Stimulated activated CD8-positive, alpha-beta memory T cell treated with anti-CD3 and anti-CD28 coated beads, Interleukin-7, amount 100 ng/mL, for 1 hour (primary cell): ENCODE measurements around the gene PLAC9.

Experiments used
- DNase-seq, 2 donors: peaks; one replicate each; pipeline ENCODE4 v3.0.0-alpha.2; 2020; ENCODE audit warnings: low read depth in 2 of 2

The PLAC9 gene

DNA sequence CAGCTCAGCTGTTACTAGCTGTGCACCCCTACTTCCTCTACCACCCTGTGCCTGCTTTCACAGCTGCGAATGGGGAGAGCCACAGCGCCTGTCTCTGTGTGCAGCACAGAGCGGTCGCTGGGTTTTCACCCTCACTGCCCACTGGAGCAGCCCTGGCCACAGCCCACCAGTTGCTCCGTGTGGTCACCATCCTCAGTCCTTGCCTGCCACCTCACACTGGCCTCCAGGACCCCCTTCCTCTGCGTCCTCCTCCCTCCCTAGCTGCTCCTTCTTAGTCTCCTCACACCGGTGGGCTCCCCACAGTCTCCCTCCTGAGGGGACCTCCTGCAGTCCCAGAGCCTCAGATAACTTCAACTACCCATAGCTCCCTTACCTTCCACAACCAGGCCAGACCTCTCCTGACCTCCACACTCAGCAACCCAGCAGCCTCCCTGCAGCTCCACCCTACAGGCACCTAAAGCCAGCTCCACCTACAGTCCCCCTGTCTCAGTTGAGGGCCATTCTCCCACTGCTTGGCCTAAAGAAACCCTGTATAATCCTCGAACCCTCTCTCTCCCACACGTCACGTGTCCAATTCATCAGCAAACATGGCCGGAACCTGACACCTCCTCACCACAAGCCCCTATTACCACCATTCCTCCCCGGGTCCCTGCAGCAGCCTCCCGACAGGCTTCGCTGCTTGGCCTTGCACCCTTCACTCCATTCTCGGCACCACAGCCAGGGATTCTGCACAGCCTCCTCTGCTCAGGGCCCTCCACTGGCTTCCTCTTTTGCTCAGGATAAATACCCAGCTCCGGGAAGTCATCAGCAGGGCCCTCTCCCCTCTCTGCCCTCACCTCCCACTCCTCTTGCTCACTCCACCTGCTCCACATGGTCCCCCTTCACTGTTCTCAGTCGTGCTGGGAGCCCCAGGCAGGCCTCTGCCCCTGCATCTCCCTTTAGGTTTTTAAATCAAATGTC lies 28.1 kb downstream of the PLAC9 start:
- no peak for DNase-seq

DNA sequence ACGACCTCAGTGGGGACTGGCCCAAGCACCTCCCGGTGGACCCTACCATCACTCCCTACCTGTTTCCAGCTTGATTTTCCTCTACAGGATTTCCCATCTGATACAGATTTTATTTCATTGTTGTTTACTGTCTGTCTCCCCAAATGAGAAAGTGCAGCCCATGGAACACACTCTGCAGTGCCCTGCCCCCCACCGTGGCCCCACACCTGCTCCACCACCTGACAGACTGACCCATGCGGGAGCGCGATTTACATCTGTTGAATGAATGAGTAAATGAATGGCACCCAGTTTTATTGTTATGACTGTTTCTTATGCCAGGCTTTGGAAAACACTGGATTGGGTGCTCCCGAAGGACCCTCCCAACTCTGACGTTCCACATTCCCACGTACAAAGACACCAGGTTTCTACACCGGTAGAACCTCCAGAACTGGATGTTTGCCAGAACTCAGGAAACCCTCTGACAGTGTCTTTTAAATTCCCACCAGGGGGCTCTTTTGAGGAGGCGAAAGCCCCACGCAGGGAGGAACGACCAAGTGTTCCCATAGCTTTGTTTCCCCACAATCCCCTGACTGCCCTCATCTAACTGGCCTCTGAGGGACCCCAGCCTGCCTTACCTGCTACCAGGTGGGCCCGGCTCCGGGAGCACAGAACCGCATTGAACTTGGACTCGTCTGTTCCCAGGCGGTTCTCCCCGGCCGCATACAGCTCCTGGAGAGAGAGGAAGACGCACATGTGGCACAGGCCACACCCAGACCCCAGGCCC lies 29.0 kb downstream of the PLAC9 start:
- DNase-seq, result no peak

DNA sequence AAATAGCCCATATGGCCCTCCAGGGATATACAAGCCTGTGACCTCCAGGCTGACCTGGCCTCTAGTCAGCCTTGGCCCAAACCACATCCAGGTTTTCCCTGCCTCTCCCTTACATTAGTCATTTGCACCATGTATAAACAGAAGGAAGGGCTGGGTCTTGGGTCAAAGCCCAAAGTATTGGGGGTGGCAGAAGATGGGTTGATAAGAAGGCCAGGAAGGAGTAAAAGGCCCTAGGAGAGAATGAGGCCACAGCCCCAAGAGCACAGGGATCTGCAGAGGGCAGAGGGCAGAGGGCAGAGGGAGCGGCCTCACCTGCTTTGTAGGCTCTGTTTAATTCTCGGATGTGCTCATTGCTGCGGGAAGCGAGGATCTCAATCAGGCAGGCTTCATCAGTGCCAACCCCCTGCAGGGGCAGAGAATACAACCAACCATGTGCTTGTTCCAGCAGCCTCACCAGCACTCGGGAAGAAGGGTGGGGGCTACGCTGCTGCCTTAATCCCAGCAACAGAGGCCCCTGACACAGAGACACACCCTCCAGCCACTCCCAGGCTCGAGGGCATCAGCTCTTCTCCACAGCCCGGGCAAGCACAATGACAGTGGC lies 31.3 kb downstream of the PLAC9 start:
- DNase-seq, result no peak

DNA sequence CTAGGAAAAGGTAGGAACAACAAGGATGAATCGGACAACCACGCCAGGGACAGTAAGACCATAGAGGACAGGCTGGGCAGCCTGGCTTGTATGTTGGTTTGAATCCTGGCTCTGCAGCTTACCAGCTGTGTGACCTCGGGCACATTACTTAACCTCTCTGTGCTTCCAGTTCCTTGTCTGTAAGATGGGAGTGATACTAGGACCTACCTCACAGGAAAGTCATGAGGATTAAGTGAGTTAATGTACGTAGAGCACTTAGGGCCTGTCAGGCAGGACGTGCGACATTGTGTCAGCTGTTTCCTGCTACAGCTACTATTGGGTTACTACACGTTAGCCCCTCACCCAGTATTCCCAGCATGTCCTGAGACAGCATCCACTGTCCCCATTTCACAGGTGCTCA lies 32.1 kb downstream of the PLAC9 start:
- DNase-seq, result no peak

- no peak for DNase-seq
These were observed 32.6 kb downstream of the PLAC9 start for GRCh38 chr10:80165173-80165572.

GRCh38 chr10:80166581-80167470 lies 34.3 kb downstream of the PLAC9 start:
- DNase-seq, result no peak

DNA sequence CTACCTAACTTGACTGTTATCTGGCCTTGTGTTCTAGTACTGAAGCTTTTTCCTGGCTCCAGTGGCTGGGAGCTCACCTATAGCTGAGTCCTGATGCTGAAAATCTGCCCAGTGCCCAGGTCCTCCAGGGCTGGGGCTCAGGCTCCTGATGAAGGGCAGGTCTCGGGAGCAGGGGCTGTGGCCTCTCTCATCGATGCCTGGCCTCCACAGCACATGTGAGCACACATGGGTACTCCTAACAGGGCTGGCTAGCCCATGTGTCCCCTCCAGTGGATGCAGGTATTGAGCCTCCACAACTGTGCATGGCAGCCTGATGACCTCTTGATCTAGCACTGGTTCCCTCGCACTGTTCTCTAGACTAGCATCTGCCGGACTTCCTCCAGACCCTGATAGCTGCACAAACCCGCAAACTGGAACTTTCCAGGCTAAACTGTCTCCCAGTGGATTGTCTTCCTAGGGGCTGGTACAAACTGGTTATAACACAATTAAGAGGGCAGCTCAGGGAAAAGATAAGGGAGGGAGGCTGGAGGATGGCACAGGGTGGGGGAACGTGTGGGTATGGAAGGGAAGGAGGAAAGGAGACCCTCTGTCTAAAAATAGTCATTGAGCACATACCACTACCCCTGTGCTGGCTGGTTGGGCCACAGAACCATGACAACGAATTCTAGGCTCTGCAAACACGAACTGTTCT lies 35.1 kb downstream of the PLAC9 start:
- no peak for DNase-seq

- no peak for DNase-seq
These were observed 35.6 kb downstream of the PLAC9 start for GRCh38 chr10:80168162-80168511.

DNA sequence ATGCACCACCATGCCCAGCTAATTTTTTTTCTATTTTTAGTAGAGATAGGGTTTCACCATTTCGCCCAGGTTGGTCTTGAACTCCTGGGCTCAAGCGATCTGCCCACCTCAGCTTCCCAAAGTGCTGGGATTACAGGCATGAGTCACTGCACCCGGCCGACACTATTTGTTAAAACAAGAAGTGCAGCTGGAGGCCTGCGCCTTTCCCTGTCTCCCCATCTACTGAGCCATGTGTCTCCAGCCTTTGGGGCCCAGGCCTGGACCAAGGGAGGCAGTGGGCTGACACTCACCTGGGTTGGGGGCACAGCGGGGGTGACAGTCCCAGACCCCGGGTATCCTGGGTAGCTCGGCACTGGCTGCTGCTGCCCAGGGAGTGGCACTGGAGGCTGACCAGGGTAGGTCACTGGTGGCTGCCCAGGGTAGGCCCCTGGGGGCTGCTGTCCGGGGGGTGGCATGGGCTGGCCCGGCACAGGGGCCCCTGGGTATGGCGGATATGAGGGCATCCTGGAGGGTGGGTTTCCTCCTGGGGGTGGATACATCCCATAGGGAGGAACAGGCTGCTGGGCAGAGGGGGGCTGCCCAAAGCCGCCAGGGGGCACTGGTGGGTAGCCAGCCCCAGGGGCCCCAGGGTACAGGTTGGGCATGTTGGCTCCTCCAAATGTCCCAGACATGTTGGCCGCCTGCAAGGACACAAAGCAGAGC lies 36.3 kb downstream of the PLAC9 start:
- DNase-seq, result no peak

DNA sequence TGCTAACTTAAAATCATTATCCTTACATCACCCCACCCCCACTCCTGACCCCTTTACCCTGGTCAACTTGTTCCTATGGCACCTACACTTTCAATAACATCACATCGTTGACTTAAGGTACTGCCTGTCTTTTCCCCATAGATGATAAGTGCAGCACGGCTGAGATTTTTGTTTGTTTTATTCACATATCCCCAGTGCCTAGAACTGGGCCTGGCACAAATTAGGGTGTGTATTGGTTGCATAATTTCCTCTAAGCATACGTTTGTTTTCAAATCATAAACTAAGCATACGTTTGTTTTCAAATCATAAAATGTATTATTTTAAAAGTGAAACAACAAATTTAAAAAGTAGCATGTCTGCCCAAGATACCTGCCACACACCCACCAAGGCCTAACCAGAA lies 37.5 kb downstream of the PLAC9 start:
- DNase-seq, result no peak

DNA sequence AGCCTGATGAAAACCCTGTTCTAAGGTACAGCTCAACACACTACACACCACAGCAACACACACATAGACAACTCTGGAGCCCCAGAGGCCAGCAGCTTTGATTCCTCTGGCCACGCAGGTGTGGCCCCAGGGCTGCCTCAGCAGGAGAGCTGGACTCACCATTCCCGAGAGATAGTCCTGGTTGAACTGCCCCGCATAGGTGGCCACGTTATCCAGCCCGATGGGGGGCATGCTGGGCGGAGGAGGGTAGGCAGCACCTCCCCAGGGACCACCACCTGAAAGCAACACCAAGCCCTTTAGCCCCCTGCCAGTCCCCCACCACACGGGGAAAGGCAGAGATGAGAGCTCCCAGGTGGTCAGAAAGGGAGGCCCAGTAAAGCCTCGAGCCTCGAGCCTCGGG lies 38.1 kb downstream of the PLAC9 start:
- no peak for DNase-seq

DNA sequence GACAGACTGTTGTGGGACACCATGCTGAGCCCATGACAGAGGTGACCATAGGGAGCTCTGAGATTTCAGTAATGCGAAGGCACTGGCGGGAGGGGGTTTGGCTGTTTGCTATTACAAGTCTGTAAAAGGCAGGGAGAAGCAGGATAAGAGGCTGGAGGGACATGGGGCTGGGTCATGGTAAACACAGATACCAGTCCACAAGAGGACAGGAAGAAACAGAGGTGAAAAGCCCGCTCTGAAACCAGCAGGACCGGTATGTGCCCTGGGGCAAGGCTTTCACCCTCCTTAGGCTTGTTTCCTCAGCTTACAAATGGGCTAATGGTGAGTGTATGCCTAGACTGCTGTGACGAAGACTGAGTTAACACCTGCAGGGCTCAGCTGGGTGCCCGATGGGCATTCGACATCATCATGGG lies 38.7 kb downstream of the PLAC9 start:
- DNase-seq, result no peak

- DNase-seq, result no peak
These were observed 40.4 kb downstream of the PLAC9 start for GRCh38 chr10:80172896-80173295.

GRCh38 chr10:80173466-80173865 lies 40.9 kb downstream of the PLAC9 start:
- no peak for DNase-seq

DNA sequence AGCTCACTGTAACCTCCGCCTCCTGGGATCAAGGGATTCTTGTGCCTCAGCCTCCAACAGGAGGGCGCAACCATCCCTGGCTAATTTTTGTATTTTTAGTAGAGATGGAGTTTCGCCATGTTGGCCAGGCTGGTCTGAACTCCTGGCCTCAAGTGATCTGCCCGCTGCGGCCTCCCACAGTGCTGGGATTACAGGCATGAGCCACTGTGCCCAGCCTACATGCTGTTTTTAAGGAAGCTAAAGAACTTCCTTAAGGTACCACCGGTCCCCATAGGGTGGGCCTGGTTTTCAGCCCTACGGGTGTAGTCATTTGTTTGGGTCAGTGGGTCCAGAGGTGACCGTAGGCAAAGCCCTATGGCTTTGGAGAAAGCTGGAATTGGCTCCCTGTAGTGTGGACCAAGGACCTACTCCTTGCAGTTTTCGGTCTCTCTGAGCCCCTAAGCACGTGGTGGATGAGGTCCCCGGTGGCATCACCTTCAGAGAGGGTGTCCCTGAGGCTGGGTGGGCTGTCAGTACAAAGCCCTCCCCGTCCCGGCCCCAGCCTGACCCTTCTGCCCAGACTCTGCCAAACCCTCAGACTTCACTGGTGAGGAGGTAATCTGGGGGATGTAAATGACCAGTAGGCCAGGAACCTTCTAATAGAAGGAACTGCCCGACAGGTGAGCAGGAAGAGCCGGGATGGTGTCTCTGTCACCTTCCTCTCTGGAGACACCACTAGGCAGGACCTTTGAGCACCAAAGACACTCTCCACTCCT lies 42.3 kb downstream of the PLAC9 start:
- DNase-seq, result no peak

- no peak for DNase-seq
These were observed 44.0 kb downstream of the PLAC9 start for GRCh38 chr10:80176526-80176925.

GRCh38 chr10:80177781-80178636 lies 45.5 kb downstream of the PLAC9 start:
- no peak for DNase-seq

- no peak for DNase-seq
These were observed 50.5 kb downstream of the PLAC9 start for GRCh38 chr10:80182986-80183385.

DNA sequence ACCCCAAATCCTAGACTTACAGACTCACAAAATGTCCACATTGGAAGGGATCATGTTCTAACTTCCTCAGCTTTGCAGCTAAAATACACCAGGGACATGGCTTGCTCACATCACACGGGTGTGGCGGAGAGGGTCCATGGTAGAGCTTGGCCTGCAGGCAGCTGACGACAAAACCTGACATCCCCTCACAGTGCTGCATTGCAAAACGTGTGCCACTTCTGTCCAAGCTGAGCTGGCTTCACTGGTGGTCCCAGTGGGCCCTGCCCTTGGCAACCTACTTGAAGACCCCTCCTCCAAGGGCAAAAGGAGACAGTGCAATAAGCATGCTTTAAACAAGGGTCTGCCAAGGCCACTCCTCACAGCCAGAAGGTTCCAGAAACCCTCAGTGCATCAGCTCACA lies 50.9 kb downstream of the PLAC9 start:
- DNase-seq, result no peak
